MM.1S (cell line): ENCODE results near the gene PIK3C3.

Experiments used
- CTCF ChIP-seq: fragments of 300-600 bp; sonication (generic); IDR thresholded peaks from 2 replicates; pipeline ENCODE4 v1.5.1; 2016; ENCODE audit warnings: antibody characterized with exemption, low read length, mixed read lengths
- EZH2 ChIP-seq: fragments of 300-600 bp; sonication (generic); optimal IDR thresholded peaks from 2 replicates; pipeline ENCODE3; 2017; ENCODE audit warnings: low read depth, mild to moderate bottlenecking, antibody characterized with exemption, low read length, mixed read lengths
- EZH2phosphoT487 ChIP-seq: fragments of 300-600 bp; sonication (generic); IDR thresholded peaks from 2 replicates; pipeline ENCODE4 v1.6.1; 2018; ENCODE audit warnings: antibody characterized with exemption, low read length

- TF ChIP-seq CTCF (no peak), EZH2phosphoT487 (no peak), EZH2 (no peak)
Measured at GRCh38 chr18:41928581-41928980, 26.5 kb upstream of the PIK3C3 start.
